Breast epithelium (tissue), 4 donors: Measurements from ENCODE around the gene YPEL5. TPM values are rescaled to one million over a fixed set of nuclear protein-coding genes. Genes with fewer than 3 reads are reported as not detected.

Source experiments
- DNase-seq, 2 donors: peaks; one replicate each; pipeline ENCODE4 v3.0.0-alpha.2; 2019; ENCODE audit warnings: low spot score in 2 of 2
- H3K27ac ChIP-seq, 2 donors: fragments of 200-600 bp; sonication (generic) in 1 of 2; one replicate each; pipeline ENCODE4 v1.5.1; 2016 to 2019; ENCODE audit warnings: mild to moderate bottlenecking in 1 of 2
- H3K27me3 ChIP-seq, 2 donors: fragments of 200-600 bp; sonication (generic) in 1 of 2; one replicate each; pipeline versions ENCODE4 v1.5.1 to v1.6.0; 2017 to 2019; ENCODE audit warnings: control low read depth in 1 of 2, mild to moderate bottlenecking in 1 of 2
- H3K36me3 ChIP-seq: fragments of 200-600 bp; one replicate; pipeline ENCODE4 v1.5.1; 2019
- H3K4me1 ChIP-seq, 2 donors: fragments of 200-600 bp; sonication (generic); one replicate each; pipeline ENCODE4 v1.5.1; 2016 to 2019; ENCODE audit warnings: control low read depth in 1 of 2
- H3K4me3 ChIP-seq, 3 donors: fragments of 200-600 bp; sonication (generic); 1 replicate in 2 of 3; 2 replicates in 1 of 3; pipeline ENCODE4 v1.5.1; 2016 to 2019; ENCODE audit warnings: mild to moderate bottlenecking in 3 of 3, moderate library complexity in 2 of 3
- H3K9me3 ChIP-seq, 2 donors: fragments of 200-600 bp; sonication (generic) in 1 of 2; one replicate each; pipeline ENCODE4 v1.5.1; 2016 to 2019; ENCODE audit warnings: control low read depth in 1 of 2
- CTCF ChIP-seq, 3 donors: fragments of 450-650 bp; IDR thresholded peaks; one replicate each; pipeline ENCODE4 v1.5.1; 2016 to 2017; ENCODE audit warnings: antibody characterized with exemption in 3 of 3, mild to moderate bottlenecking in 3 of 3, moderate library complexity in 3 of 3
- POLR2A ChIP-seq: fragments of 450-650 bp; IDR thresholded peaks from one replicate; pipeline ENCODE4 v1.6.1; 2016; ENCODE audit warnings: antibody characterized with exemption, mild to moderate bottlenecking, moderate library complexity
- POLR2AphosphoS5 ChIP-seq, 3 donors: sonication (generic); formaldehyde crosslinking; IDR thresholded peaks; one replicate each; pipeline ENCODE4 v1.6.1; 2017; ENCODE audit warnings: antibody characterized with exemption in 3 of 3
- intact Hi-C: fragments of 100-400 bp; cut with DNase I; formaldehyde crosslinking; loops from one replicate; pipeline ENCODE4 v1.15.1; 2023; ENCODE audit warnings: low total_unique reads
- total RNA-seq, 3 donors: library from RNA; depleted of rRNA; stranded (reverse); fragments of >200 nt; gene quantifications; one replicate each; pipeline ENCODE4 v1.1.0, GENCODE V29; 2016

The YPEL5 gene
- total RNA-seq, 3 donors from 2014 or later: 90.8 to 161 (median 104) TPM

DNA sequence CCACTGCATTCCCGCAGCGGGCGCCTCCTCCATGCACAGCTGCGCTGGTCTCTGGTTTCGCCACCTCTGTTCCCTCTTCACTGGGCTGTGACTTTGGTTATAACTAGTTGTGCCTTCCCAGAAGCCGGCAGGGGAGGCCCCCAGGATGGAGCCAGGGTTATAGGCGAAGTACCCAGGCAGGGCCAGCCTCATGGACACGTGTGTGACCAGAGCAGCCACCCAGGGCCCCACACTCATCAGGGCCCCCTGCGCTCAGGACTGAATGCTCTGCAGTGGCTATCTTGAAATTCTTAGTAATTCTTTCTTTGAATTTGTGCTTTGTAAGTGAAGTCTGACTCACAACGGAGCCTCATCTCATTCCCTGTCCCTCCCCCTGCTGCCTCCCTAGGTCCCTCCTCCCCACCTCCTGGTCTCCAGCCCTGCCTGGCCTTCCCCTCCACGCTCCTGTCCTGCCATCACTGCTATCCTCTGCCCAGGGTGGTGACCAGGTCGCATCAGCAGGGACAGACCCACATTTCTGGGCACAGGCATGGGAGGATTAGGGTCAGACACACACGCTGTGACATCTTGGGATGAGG, 46.4 kb downstream of the YPEL5 start:
- Histone ChIP-seq H3K36me3 (no peaks in the 10 kb centered on the region), H3K9me3 (no peaks in the 10 kb centered on the region), H3K27ac (no peak overlapping the region), H3K27me3 (no peaks in the 10 kb centered on the region), H3K4me3 (no peak overlapping the region), H3K4me1 (no peaks in the 10 kb centered on the region)
- DNase-seq: no peak
- no peak for TF ChIP-seq CTCF (IDR thresholded peaks at IDR 0.05)
- TF ChIP-seq POLR2AphosphoS5 (IDR thresholded peaks at IDR 0.05): no peak
- TF ChIP-seq POLR2A: no peak
- intact Hi-C loops: no loop called here

- Histone ChIP-seq H3K9me3 (no peaks in the 10 kb centered on the region), H3K4me3 (no peak overlapping the region), H3K27ac (no peak overlapping the region), H3K27me3 (no peaks in the 10 kb centered on the region), H3K36me3 (no peaks in the 10 kb centered on the region), H3K4me1 (no peaks in the 10 kb centered on the region)
- intact Hi-C loops: no loop called here
- DNase-seq: no peak
- TF ChIP-seq CTCF (IDR thresholded peaks at IDR 0.05) (no peak), POLR2AphosphoS5 (IDR thresholded peaks at IDR 0.05) (no peak), POLR2A (no peak)
These were observed 47.6 kb downstream of the YPEL5 start for GRCh38 chr2:30194421-30194820.

GRCh38 chr2:30195016-30195415, 48.2 kb downstream of the YPEL5 start:
- Histone ChIP-seq H3K27ac (no peak overlapping the region), H3K9me3 (no peaks in the 10 kb centered on the region), H3K4me3 (no peak overlapping the region), H3K27me3 (no peaks in the 10 kb centered on the region), H3K4me1 (no peaks in the 10 kb centered on the region), H3K36me3 (no peaks in the 10 kb centered on the region)
- intact Hi-C loops: no loop called here
- TF ChIP-seq POLR2AphosphoS5 (IDR thresholded peaks at IDR 0.05): no peak
- TF ChIP-seq POLR2A: no peak
- TF ChIP-seq CTCF (IDR thresholded peaks at IDR 0.05): no peak
- DNase-seq: no peak

GRCh38 chr2:30197570-30198192, 50.9 kb downstream of the YPEL5 start:
- intact Hi-C loops: no loop called here
- no peak for DNase-seq

More at GRCh38 chr2:30197570-30198192, 50.9 kb downstream of the YPEL5 start:
- no peaks in the 10 kb centered on the region for H3K36me3 ChIP-seq
- TF ChIP-seq CTCF (IDR thresholded peaks at IDR 0.05) (no peak), POLR2A (no peak), POLR2AphosphoS5 (IDR thresholded peaks at IDR 0.05) (no peak)
- no peak overlapping the region for H3K27ac ChIP-seq
- no peaks in the 10 kb centered on the region for H3K9me3 ChIP-seq
- no peak overlapping the region for H3K4me3 ChIP-seq
- H3K27me3 ChIP-seq: no peaks in the 10 kb centered on the region
- H3K4me1 ChIP-seq: no peaks in the 10 kb centered on the region
